GM18870 (cell line): ENCODE measurements around the gene HOXA10.

Experiments used
- ATAC-seq: cut with Tn5 transposase; IDR thresholded peaks from one replicate; pipeline ENCODE4 v1.9.1; 2021; ENCODE audit warnings: moderate library complexity; ENCODE audit not compliant: unreplicated experiment

The HOXA10 gene

GRCh38 chr7:27168265-27168947, 5.7 kb downstream of the HOXA10 start:
- ATAC-seq = no peak

DNA sequence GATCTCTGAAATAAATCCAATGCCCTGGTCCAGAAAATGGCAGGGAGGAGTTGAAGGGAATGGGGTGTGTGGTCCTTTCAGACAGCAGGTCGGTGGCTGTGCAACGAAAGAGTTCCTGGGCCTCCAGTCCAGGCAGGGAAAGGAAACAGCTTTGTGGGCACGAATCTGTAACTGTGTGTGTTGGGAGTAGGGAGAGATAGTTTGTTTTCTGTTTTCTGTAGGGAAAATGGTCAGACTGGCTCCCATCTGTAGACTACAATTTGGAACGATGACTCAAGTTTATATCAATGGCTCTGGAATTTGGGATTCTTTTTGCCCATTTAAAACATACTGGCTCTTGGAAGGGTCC, 6.2 kb downstream of the HOXA10 start:
- ATAC-seq = no peak

DNA sequence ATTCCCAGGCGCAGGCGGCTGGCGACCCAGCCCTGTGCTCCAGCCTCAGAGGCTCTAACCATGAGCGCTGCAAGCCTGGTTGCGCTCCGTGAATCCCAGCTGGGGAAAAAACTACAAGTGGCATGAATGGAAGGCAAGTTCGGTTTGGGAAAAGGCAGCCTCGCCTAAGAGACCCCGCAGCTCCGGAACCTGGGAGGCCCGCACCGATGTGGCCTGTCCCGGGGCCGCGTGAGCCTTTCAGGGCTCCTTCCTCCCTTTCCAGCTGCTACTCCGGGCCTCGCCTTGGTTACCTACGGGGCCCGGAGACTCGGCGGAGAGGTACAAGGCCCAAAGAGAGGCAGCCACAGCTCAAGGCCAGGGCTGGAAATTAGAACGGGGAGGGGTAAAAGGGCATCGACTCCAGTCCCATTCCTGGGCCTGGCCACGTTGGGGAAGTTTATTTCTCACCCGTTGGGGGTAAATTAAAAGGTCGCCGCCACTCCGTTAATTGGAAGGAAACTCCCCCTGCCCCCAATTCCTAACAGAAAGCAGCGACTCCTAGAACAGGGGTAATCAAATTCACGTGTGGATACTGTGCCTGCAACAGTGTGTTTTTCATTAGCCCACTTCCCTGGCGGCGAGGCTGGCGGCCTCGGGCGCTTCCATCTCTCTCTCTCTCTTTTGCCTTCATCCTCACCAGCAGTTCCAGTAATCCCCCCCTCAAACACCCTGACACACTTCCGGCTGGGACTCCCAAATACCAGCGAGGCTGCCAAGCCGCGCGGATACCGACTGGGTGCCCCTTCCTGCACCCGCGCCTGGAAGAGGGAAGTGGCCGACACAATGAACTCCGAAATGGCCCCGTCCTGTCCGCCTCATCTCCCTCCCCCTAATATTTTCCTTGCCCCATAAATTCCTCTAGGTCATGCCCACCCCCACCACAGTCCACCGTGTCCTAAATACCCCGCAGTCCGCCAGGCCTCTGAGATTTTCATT, 7.3 kb downstream of the HOXA10 start:
- ATAC-seq = no peak

DNA sequence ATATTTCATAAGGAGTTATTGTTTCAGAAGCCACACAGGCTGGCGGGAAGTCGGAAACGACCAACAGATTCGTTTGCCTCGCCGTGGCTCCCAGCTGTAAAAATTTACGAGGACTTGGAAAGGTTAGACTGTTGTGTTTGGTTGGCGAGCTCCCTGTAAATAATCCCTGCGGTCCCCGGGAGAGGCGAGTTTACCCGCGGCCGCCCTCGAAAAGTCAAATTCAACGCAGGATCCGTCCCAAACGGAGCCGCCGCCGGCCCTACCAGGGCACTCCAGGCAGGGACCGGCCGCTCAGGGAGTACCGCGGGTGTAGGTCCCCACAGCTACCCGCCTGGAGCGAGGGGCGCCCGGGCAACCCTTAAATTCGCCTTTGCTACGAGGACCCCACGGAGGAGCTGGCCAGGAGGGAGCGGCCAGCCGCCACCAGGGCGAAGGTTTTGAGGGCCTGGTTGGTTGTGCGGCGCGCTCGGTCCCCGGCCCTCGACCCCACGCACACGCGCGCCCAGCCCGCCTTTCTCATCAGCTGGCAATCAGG, 8.1 kb downstream of the HOXA10 start:
- no peak for ATAC-seq

DNA sequence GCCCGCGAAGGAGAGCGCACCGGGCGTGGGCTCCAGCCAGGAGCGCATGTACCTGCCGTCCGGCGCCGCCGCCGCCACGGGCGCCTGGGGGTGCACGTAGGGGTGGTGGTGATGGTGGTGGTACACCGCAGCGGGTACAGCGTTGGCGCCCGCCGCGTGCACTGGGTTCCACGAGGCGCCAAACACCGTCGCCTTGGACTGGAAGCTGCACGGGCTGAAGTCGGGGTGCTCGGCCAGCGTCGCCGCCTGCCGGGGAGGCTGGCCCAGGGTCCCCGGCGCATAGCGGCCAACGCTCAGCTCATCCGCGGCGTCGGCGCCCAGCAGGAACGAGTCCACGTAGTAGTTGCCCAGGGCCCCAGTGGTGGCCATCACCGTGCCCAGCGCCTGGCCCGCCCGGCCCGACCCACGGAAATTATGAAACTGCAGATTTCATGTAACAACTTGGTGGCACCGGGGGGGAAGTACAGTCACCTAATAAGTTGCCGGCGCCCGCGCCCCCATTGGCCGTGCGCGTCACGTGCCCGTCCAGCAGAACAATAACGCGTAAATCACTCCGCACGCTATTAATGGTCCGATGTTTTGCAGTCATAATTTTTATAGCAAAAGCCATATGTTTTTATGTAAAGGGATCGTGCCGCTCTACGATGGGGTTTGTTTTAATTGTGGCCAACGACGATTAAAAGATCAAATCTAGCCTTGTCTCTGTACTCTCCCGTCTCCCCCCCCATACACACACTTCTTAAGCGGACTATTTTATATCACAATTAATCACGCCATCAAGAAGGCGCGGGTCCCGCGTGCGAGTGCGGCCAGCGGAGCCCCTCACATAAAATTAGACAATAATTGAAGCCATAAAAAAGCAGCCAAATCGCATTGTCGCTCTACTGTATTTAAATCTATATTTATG, 8.8 kb downstream of the HOXA10 start, which contains the start of gene HOXA9:
TSS of gene HOXA9 (minus strand) at position 449 of the 907 bp plus-strand sequence. CDS start at position 369, 80 bp downstream.
- no peak for ATAC-seq

- ATAC-seq = no peak
These were observed 9.6 kb downstream of the HOXA10 start for GRCh38 chr7:27164367-27165088.

DNA sequence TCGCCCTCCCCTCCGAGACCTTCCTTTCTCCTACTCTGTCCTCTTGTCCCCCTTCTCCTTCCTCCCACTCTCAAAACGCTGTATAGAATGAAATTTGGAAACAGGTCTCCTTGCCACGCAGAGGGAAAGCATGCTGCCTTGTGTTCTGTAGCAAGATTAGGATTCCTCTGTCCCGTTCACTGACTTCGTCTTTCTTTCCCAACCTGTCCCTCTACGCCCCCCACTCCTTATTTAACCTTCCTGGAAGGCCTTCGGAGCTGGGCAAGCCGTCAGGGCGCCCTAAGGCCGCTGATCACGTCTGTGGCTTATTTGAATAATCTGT, 10.1 kb downstream of the HOXA10 start:
- ATAC-seq = no peak

DNA sequence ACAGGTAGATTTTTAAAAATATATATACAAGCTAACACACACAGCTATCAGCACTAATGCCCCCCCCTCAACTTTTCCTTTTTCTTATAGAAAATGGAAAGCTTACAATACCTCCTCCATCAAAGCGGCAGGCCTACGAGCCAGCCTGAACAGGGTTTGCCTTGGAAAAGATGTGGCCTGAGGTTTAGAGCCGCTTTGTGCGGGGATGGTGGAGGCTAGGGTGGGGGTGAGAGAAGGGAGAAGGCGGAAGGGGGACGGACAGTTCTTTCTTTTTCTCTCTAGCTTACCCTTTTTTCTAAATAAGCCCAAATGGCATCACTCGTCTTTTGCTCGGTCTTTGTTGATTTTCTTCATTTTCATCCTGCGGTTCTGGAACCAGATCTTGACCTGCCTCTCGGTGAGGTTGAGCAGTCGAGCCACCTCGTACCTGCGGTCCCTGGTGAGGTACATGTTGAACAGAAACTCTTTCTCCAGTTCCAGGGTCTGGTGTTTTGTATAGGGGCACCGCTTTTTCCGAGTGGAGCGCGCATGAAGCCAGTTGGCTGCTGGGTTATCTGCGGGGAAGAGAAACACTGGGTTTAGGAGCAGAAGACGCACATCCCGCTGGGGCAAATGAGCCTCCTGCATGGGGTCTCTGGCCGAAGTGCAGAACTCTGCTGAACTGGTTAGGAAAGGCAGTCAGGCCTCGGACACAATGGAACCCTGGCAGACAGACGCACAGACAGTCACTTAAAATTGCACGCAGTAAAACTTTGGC, 10.7 kb downstream of the HOXA10 start:
- ATAC-seq = no peak

- ATAC-seq = no peak
These were observed 11.4 kb downstream of the HOXA10 start for GRCh38 chr7:27162561-27163287.

DNA sequence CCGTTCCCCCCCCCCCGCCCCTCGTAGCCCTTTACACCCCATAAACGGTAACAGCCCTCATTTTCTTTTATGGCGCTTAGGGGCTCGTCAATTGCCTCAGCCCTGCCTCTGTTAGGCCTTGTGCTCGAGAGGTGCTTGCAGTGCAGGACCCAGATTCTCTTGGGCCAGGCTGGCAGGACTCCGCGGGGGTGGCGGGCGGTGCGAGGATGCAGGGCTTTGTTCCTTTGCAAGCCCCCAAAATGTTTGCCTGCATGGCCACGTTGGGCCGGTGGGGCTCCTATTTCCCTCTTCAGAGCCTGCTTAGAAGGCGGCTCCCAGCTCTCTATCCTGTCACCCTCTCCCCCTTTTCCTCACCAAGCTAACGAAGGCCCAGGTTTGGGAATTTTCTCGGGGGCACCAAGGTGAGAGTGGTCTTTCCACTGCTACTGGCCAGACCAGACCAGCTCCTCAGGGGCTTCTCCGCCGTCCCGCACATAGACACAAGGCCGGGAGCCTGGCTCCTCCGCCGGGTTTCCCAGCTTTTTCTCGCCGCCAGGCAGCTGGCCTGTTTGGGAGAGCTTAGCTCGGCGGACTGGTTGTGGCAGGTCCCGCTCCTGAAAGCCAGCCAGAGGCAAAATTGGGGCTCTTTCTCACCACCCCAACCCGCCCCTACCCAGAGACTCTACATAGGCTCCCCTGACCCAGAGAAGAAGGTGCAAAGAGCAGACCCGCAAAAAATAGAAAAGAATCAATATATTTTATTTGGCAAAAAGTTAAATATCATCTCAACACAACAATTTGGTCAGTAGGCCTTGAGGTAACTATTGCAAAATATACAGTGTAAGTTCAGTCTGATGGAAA, 12.2 kb downstream of the HOXA10 start:
- ATAC-seq = no peak

GRCh38 chr7:27161214-27161720, 12.9 kb downstream of the HOXA10 start:
- no peak for ATAC-seq

GRCh38 chr7:27160546-27161213, 13.4 kb downstream of the HOXA10 start:
- ATAC-seq = peak; percentile 55

GRCh38 chr7:27160145-27160545, 14.0 kb downstream of the HOXA10 start:
- no peak for ATAC-seq

GRCh38 chr7:27159266-27160144, 14.6 kb downstream of the HOXA10 start:
- no peak for ATAC-seq

- ATAC-seq = no peak
These were observed 15.5 kb downstream of the HOXA10 start for GRCh38 chr7:27158436-27159265.
